ENCODE results near the gene HOXC6. TPM values are rescaled to one million over a fixed set of nuclear protein-coding genes. Genes with fewer than 3 reads are reported as not detected.
A peak's percentile ranks its signal among the peaks of the same experiment; 100 is the strongest.

HOXC6 gene
- polyA plus RNA-seq, 3 donors from 2014 or later, result not detected

- H3K27ac Mint-ChIP-seq, result no peak overlapping the region
- peak overlapping the region in 1 of 5 donors; percentile 40 for H3K4me3 Mint-ChIP-seq
- H3K9me3 Mint-ChIP-seq, result peaks cover 0 to 5% (median 0%) of the 10 kb centered on the region in 6 donors
- peaks cover 16 to 21% of the 10 kb centered on the region in 2 donors for H3K4me1 Mint-ChIP-seq
- H3K36me3 Mint-ChIP-seq, result no peaks in the 10 kb centered on the region
- DNase-seq, result no peak
- H3K27me3 Mint-ChIP-seq (ENCODE audit: low read depth in 3 of 3), result peaks cover 72 to 80% (median 77%) of the 10 kb centered on the region in 3 donors
Measured at GRCh38 chr12:54002278-54002914, 25.8 kb upstream of the HOXC6 start.

GRCh38 chr12:54002915-54003389 lies 25.3 kb upstream of the HOXC6 start:
- no peak overlapping the region for H3K27ac Mint-ChIP-seq
- no peak overlapping the region for H3K4me3 Mint-ChIP-seq

GRCh38 chr12:54003625-54004024 lies 24.6 kb upstream of the HOXC6 start:
- Mint-ChIP-seq H3K9me3 (peaks cover 0 to 5% (median 0%) of the 10 kb centered on the region in 6 donors), H3K36me3 (no peaks in the 10 kb centered on the region), H3K4me1 (peaks cover 12 to 16% of the 10 kb centered on the region in 2 donors), H3K4me3 (peak overlapping the region in 1 of 5 donors; percentile 17), H3K27ac (peak overlapping the region in 2 of 6 donors; percentile 8 to 53), H3K27me3 (ENCODE audit: low read depth in 3 of 3) (peaks cover 62 to 79% (median 76%) of the 10 kb centered on the region in 3 donors)
- no peak for DNase-seq

More at GRCh38 chr12:54002915-54003389, 25.3 kb upstream of the HOXC6 start:
- peaks cover 12 to 16% of the 10 kb centered on the region in 2 donors for H3K4me1 Mint-ChIP-seq
- H3K36me3 Mint-ChIP-seq, result no peaks in the 10 kb centered on the region
- peaks cover 0 to 5% (median 0%) of the 10 kb centered on the region in 6 donors for H3K9me3 Mint-ChIP-seq
- no peak for DNase-seq
- H3K27me3 Mint-ChIP-seq (ENCODE audit: low read depth in 3 of 3), result peaks cover 69 to 79% (median 77%) of the 10 kb centered on the region in 3 donors

GRCh38 chr12:54004063-54004840 lies 24.0 kb upstream of the HOXC6 start:
- DNase-seq, result no peak
- Mint-ChIP-seq H3K4me3 (no peak overlapping the region), H3K27me3 (ENCODE audit: low read depth in 3 of 3) (peaks cover 58 to 82% (median 73%) of the 10 kb centered on the region in 3 donors), H3K36me3 (no peaks in the 10 kb centered on the region), H3K27ac (no peak overlapping the region), H3K9me3 (peaks cover 0 to 5% (median 0%) of the 10 kb centered on the region in 6 donors), H3K4me1 (peaks cover 13 to 18% of the 10 kb centered on the region in 2 donors)

GRCh38 chr12:54004841-54005530 lies 23.3 kb upstream of the HOXC6 start:
- peaks cover 56 to 82% (median 72%) of the 10 kb centered on the region in 3 donors for H3K27me3 Mint-ChIP-seq (ENCODE audit: low read depth in 3 of 3)
- DNase-seq, result no peak
- H3K27ac Mint-ChIP-seq, result no peak overlapping the region
- H3K4me3 Mint-ChIP-seq, result peak overlapping the region in 2 of 5 donors; percentile 15 to 82
- peaks cover 0 to 6% (median 0%) of the 10 kb centered on the region in 6 donors for H3K9me3 Mint-ChIP-seq
- H3K4me1 Mint-ChIP-seq, result peaks cover 15 to 24% of the 10 kb centered on the region in 2 donors
- no peaks in the 10 kb centered on the region for H3K36me3 Mint-ChIP-seq

- H3K27me3 Mint-ChIP-seq (ENCODE audit: low read depth in 3 of 3), result peaks cover 56 to 81% (median 74%) of the 10 kb centered on the region in 3 donors
- peaks cover 0 to 6% (median 0%) of the 10 kb centered on the region in 6 donors for H3K9me3 Mint-ChIP-seq
- no peak for DNase-seq
Measured at GRCh38 chr12:54005531-54005852, 22.7 kb upstream of the HOXC6 start.

GRCh38 chr12:54005853-54006558 lies 22.2 kb upstream of the HOXC6 start:
- peaks cover 13 to 26% of the 10 kb centered on the region in 2 donors for H3K4me1 Mint-ChIP-seq

More at GRCh38 chr12:54005531-54005852, 22.7 kb upstream of the HOXC6 start:
- peak overlapping the region in 2 of 5 donors; percentile 76 to 82 for H3K4me3 Mint-ChIP-seq
- no peaks in the 10 kb centered on the region for H3K36me3 Mint-ChIP-seq
- no peak overlapping the region for H3K27ac Mint-ChIP-seq
- peaks cover 13 to 24% of the 10 kb centered on the region in 2 donors for H3K4me1 Mint-ChIP-seq

GRCh38 chr12:54006559-54007220 lies 21.6 kb upstream of the HOXC6 start:
- peak overlapping the region in 1 of 6 donors; percentile 45 for H3K27ac Mint-ChIP-seq
- peaks cover 53 to 78% (median 77%) of the 10 kb centered on the region in 3 donors for H3K27me3 Mint-ChIP-seq (ENCODE audit: low read depth in 3 of 3)
- H3K36me3 Mint-ChIP-seq, result no peaks in the 10 kb centered on the region
- peak overlapping the region; percentile 76 to 86 (median 84) for H3K4me3 Mint-ChIP-seq
- no peak for DNase-seq
- peaks cover 14 to 33% of the 10 kb centered on the region in 2 donors for H3K4me1 Mint-ChIP-seq
- H3K9me3 Mint-ChIP-seq, result peaks cover 0 to 6% (median 0%) of the 10 kb centered on the region in 6 donors

More at GRCh38 chr12:54005853-54006558, 22.2 kb upstream of the HOXC6 start:
- peak; percentile 80 to 85 (median 82) for DNase-seq
- Mint-ChIP-seq H3K4me3 (peak overlapping the region; percentile 76 to 86 (median 84)), H3K27ac (peak overlapping the region in 2 of 6 donors; percentile 26 to 45), H3K9me3 (peaks cover 0 to 6% (median 0%) of the 10 kb centered on the region in 6 donors), H3K36me3 (no peaks in the 10 kb centered on the region), H3K27me3 (ENCODE audit: low read depth in 3 of 3) (peaks cover 53 to 79% (median 75%) of the 10 kb centered on the region in 3 donors)

GRCh38 chr12:54007538-54008259 lies 20.5 kb upstream of the HOXC6 start:
- peaks cover 14 to 34% of the 10 kb centered on the region in 2 donors for H3K4me1 Mint-ChIP-seq
- no peaks in the 10 kb centered on the region for H3K36me3 Mint-ChIP-seq
- peak overlapping the region in 2 of 5 donors; percentile 2 to 57 for H3K4me3 Mint-ChIP-seq
- H3K27me3 Mint-ChIP-seq (ENCODE audit: low read depth in 3 of 3), result peaks cover 44 to 74% (median 70%) of the 10 kb centered on the region in 3 donors
- no peak overlapping the region for H3K27ac Mint-ChIP-seq
- peaks cover 0 to 6% (median 0%) of the 10 kb centered on the region in 6 donors for H3K9me3 Mint-ChIP-seq
- DNase-seq, result no peak

GRCh38 chr12:54008260-54008552 lies 20.0 kb upstream of the HOXC6 start:
- Mint-ChIP-seq H3K4me1 (peaks cover 14 to 34% of the 10 kb centered on the region in 2 donors), H3K27me3 (ENCODE audit: low read depth in 3 of 3) (peaks cover 46 to 74% (median 72%) of the 10 kb centered on the region in 3 donors), H3K27ac (no peak overlapping the region), H3K4me3 (peak overlapping the region in 3 of 5 donors; percentile 37 to 40 (median 38)), H3K9me3 (peaks cover 0 to 6% (median 0%) of the 10 kb centered on the region in 6 donors), H3K36me3 (no peaks in the 10 kb centered on the region)
- DNase-seq, result no peak

- peaks cover 0 to 2% (median 0%) of the 10 kb centered on the region in 6 donors for H3K9me3 Mint-ChIP-seq
- H3K27ac Mint-ChIP-seq, result peak overlapping the region in 1 of 6 donors; percentile 48
- DNase-seq, result peak in 1 of 3 donors; percentile 27
- peak overlapping the region; percentile 55 to 65 (median 61) for H3K4me3 Mint-ChIP-seq
- no peaks in the 10 kb centered on the region for H3K36me3 Mint-ChIP-seq
- H3K4me1 Mint-ChIP-seq, result peaks cover 14 to 34% of the 10 kb centered on the region in 2 donors
- H3K27me3 Mint-ChIP-seq (ENCODE audit: low read depth in 3 of 3), result peaks cover 44 to 73% (median 72%) of the 10 kb centered on the region in 3 donors
Measured at GRCh38 chr12:54009171-54010052, 18.8 kb upstream of the HOXC6 start.
